ENCODE data around the gene MCOLN3.
"Not testable (repeated sequence)": the region's sequence is repeated elsewhere in the genome, so short reads cannot be mapped to it uniquely, and the experiment has no call there.

The MCOLN3 gene

DNA sequence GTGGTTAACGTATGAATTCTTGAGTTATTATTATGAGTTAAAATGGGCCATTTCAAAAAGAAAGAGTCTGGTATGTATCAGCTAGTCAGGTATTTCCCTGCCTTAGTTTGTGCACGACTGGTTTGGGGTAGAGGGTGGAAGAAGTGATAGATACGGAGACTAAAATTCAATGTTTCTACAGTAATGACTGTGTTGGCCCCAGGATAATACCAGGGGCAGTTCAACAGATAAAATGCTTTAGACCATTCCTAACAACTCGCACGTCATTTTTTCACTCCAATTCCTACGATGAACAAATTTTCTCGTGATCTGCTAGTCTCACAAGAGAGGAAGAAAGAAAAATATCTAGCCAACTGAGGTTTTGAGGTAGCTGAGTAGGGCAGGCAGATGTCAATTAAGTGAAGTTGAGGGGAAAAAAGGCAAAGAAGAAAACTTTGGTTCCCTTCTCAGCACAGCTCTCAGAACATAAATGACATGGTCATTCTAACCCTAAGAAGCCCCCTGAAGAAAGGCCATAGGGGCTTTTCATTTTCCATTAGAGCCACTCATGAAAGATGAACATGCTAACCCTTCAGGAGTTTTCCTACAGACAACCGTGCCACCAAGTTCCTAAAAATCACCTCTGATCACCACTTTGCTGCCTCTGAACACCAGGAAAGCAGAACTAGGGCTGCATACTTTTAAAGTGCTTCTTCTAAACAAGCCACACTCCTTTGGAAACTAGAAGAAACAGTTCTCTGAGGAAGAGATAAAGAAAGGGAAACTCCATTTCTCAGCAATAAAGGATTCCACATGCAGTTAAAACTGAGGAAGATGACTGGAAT, 57.0 kb downstream of the MCOLN3 start:
- DNase-seq (ENCODE audit: low read depth), result no peak

GRCh38 chr1:84988588-84988987, 59.7 kb downstream of the MCOLN3 start:
- no peak for DNase-seq (ENCODE audit: low read depth)

GRCh38 chr1:84986561-84986960, 61.7 kb downstream of the MCOLN3 start:
- DNase-seq (ENCODE audit: low read depth), result not testable (repeated sequence)

GRCh38 chr1:84985365-84985764, 62.9 kb downstream of the MCOLN3 start:
- no peak for DNase-seq (ENCODE audit: low read depth)

DNA sequence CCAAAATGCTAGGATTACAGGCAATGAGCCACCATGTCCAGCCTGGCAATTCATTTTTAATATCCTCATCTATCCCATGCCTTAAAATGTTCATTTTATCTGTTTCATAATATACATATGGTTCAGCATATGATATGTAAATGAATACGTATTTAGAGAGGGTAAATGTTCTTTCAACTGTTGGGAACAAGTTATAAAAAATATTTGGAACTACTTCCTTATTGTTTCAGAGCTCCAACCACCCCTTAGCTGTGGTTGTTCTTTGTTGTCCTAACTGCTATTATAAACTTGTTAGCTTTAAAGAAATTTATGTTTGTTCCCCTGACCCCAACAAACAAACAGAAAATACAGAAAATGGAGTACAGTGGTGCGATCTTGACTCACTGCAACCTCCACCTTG, 65.9 kb downstream of the MCOLN3 start:
- DNase-seq (ENCODE audit: low read depth), result no peak

DNA sequence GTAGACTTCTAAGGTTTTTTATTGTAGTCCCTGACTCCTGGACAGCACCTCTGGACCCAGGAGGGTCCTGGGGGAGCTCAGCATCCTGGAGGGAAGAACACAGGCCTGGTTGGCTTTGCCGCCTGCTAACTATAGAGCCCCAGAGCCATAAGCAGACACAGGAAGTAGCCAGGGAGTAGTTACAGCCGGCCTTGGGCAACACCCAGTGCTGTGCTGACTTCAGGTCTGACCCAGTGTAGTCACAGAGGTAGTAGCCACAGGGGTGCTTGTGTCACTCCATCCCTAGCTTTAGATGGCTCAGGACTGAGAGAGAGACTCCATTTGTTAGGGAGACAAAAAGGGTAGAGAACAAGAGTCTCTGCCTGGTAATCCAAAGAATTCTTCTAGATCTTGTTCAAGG, 73.3 kb downstream of the MCOLN3 start:
- DNase-seq (ENCODE audit: low read depth), result no peak

DNA sequence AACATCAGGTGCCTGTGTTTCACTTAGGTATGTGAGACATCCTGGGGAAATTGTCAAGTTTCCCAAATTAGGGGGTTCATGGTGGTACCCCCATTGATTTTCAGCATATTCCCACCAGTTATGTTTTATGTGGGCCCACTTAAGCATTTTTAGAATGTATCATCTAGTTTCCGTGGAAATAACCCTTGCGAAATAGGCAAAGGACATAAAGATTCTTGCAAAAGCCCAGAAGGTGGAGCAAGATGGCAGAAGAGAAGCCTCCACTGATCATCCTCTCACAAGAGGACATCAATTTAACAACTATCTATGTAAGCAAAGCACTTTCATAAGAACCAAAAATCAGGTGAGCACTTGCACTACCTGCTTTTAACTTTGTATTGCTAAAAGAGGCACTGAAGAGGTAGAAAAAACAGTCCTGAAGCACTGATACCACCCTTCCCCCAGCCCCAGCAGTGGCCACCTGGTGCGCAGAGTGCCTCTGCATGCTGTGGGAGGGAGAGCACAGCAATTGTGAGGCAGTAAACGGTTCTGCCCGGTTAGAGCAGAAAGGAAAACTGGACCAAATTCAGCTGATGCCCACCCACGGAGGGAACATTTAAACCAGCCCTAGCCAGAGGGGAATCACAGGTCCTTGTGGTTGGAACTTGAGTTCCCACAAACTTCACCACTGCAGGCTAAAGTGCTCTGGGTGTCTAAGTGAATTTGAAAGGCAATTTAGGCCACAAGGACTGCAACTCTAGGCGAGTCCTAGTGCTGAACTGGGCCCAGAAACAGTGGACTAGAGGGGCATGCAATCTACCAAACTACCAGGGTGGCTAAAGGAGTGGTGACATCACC, 74.6 kb downstream of the MCOLN3 start:
- DNase-seq (ENCODE audit: low read depth), result no peak

- DNase-seq (ENCODE audit: low read depth), result no peak
These were observed 75.8 kb downstream of the MCOLN3 start for GRCh38 chr1:84972377-84972987.

DNA sequence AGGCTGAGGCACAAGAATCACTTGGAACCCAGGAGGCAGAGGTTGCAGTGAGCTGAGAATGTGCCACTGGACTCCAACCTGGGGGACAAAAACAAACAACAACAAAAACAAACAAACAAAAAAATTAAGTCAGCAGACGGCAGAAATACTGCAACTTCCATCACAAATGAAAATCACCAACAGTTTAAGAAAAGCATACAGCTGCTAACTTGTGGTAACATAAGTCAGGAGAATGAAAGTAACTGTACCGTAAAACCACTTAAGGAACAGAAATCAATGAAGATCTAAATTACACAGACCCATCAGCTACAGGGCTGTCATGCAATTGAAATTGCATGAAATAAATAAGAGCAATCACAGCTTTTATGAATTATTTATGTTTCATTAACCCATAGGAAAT, 76.3 kb downstream of the MCOLN3 start:
- no peak for DNase-seq (ENCODE audit: low read depth)

DNA sequence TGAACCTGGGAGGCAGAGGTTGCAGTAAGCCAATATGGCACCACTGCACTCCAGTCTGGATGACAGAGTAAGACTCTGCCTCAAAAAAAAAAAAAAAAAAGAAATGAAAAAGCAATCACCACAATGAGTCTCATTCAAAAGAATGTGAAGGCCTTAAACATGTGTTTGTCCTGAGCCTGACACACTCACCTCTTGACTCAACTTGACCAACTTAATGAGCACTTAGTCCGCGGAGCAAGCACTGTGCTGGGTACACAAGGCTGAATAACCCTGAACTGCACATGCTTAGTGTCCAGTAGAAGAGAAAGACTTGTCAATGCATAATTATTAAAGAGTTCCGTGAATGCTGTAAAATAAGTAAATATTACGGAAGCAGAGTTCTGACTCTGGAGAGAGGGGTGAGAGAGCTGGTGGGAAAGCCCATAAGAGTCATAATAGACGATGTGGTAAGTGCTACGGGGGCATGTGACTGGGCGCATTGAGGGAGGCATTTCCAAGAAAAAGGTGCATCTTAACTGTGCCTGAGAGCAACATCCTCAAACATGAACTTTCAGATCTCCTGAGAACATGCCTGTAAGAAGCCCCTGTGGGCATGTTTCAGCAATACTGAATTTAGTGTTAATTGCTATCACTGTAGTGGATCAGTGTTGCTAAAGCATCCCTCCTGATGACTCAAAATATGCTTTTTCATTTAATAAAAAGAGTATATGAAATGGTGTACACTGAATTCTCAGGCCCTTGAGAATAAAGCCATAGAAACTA, 78.6 kb downstream of the MCOLN3 start:
- DNase-seq (ENCODE audit: low read depth), result no peak

DNA sequence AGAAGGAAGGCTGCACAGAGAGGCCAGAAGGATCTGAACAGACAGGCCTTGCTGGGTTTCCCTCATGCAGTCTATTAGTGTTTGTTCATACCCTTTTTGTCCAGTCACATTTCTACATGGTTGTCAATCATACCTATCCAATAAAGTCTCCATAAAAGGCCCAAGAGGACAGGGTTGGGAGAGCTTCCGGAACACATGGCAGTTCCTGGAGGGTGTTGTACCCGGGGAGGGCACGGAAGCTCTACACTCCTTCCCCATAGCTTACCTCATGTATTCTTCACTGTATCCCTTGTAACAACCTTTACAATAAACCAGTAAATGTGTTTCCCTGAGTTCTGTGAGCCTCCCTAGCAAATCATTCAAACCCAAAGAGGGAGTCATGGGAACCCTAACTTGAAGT, 79.4 kb downstream of the MCOLN3 start:
- no peak for DNase-seq (ENCODE audit: low read depth)

- DNase-seq (ENCODE audit: low read depth), result no peak
These were observed 80.2 kb downstream of the MCOLN3 start for GRCh38 chr1:84968101-84968500.

Measured in stimulated activated CD8-positive, alpha-beta memory T cell treated with anti-CD3 and anti-CD28 coated beads, Interleukin-7, amount 100 ng/mL, for 24 hours (primary cell).